Superior temporal gyrus (tissue), 1 donor: ENCODE data around the gene PIP5K1A.
"Not testable (repeated sequence)": the region's sequence is repeated elsewhere in the genome, so short reads cannot be mapped to it uniquely, and the experiment has no call there.

ENCODE experiments used
- DNase-seq: peaks from one replicate; pipeline ENCODE4 v3.0.0-alpha.2; 2016; ENCODE audit errors: extremely low spot score

PIP5K1A gene

DNA sequence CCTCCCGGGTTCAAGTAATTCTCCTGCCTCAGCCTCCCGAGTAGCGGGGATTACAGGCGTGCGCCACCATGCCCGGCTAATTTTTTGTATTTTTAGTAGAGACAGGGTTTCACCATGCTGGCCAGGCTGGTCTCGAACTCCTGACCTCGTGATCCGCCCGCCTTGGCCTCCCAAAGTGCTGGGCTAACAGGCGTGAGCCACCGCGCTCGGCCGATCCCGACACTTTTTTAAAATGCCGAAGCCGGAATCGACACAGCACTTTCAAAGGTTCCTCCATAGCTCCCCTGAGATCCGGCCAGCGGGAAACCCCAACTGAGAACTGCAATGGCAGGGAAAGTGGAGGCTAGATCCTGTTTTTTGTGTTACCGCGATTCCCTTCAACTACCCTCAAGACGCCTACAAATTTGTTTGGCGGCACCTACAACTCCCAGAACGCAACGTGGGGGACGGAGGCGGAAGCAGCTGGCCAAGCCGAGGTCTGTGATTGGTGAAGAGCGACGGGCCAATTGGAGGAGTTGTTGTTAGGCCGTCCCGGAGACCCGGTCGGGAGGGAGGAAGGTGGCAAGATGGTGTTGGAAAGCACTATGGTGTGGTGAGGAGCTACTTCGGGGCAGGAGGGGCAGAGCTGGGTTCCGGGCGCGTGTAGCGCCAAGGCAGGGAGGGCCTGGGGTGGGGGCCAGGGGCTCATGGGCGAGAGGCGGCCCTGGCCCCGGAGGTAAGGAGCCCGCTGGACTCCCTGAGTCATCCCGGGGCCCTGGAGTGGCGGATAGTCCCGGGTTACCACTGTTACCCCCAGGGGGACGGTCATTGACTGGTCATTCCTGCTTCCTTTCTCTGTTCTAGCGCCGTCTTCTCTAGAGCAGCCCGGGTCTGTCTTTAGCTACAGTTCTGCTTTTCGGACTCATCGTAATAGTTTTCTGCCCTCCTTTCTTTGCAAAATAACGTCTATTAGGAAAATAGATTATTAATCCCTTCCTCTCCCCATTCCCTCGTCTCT, 56.2 kb downstream of the PIP5K1A start, which contains the start of gene PSMD4:
PSMD4 (plus strand) TSS at position 518 of the 997 bp plus-strand sequence; CDS start at position 567, 49 bp downstream.
- peak; percentile 99 for DNase-seq

- DNase-seq: no peak
Observed at GRCh38 chr1:151255381-151255780, 57.0 kb downstream of the PIP5K1A start.

DNA sequence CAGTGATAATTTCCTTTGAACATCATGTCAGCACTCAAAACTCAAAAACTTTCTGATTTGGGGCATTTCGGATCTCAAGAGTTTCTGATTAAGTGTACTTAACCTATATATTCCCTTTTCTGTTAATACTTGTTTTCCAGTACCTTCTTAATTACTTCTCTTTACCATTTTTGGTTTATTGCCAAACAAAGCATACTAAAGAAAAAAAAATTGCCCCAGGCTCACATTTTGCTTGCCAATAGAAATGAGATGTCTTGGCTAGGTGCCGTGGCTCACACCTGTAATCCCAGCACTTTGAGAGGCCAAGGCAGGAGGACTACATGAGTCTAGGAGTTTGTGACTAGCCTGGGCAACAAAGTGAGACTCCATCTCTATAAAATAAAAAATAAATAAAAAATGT, 61.0 kb downstream of the PIP5K1A start:
- DNase-seq: no peak

- no peak for DNase-seq
Observed at GRCh38 chr1:151265446-151266236, 67.3 kb downstream of the PIP5K1A start.

DNA sequence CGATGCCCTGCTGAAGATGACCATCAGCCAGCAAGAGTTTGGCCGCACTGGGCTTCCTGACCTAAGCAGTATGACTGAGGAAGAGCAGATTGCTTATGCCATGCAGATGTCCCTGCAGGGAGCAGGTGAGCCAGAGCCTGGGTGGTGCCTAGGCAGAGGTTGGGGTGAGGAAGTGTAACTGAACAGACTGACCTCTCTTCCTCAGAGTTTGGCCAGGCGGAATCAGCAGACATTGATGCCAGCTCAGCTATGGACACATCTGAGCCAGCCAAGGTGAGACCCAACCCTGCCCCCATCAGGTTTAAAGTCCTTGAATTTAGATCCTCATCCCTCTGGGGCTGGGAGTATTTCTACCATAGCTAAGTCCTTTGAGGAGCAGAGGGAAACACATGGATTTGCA, 68.0 kb downstream of the PIP5K1A start:
- no peak for DNase-seq

GRCh38 chr1:151266821-151267220, 68.5 kb downstream of the PIP5K1A start:
- no peak for DNase-seq

DNA sequence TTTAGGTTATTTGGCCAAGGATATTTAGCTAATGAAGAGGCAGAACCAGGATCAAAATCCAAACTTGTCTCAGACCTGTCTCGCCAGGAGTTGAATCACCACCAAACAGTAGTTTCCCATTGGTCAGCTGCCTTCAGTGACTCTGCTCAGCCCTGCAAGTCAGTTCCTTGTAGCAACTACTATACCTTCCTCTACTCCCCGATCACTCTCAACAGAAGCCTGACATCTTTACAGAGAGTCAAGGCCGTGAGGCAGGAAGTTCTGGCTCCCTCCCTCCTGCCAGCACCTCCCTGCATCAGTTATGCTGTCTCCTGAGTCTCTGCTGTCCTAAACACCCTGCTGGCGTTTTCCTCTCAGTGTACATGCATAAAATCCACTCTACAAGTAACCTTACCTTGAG, 69.4 kb downstream of the PIP5K1A start:
- DNase-seq: no peak

DNA sequence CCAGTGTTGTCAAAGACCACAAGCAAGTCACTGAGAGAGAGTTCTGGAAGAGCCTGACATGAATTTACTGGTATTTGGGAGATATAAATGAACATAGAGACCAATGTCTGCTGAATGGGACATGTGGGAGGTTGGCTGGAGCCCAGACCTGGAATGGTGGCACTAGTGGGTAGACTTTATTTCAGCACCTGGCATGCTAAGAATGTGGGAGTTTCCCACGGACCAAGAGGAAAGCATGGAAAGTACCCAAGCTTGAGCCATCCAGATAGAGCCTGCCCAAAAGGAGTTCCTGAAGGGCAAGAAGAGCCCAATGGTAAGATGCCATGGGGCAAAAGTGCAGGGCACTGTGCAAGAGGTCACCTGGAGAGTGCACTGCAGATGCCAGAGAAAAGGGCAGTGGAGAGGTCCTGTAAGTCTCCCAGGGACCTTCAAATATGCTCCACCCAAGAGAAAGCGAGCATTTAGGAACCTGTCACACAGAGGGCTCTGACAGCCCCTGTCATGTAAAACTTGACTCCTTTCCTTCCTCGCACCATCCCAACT, 75.6 kb downstream of the PIP5K1A start:
- DNase-seq: no peak

- DNase-seq: not testable (repeated sequence)
Observed at GRCh38 chr1:151275341-151275740, 77.0 kb downstream of the PIP5K1A start.

DNA sequence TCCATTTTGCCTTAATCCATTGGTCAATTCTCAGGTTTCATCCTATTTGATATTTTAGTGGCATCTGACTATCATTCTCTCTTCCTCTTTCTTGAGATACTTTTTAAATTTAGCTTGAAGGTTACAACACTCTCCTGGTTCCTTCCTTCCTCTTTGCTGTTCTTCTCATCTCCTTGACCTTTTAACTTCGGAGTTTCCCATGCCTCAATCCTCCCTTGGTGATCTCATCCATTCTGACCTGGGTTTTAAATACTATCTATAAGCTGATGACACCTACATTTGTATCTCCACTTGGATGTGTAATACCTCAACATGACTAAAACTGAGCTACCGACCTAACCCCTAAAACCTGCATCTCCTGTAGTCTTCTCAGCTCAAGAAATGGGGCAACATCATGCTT, 78.9 kb downstream of the PIP5K1A start:
- no peak for DNase-seq

DNA sequence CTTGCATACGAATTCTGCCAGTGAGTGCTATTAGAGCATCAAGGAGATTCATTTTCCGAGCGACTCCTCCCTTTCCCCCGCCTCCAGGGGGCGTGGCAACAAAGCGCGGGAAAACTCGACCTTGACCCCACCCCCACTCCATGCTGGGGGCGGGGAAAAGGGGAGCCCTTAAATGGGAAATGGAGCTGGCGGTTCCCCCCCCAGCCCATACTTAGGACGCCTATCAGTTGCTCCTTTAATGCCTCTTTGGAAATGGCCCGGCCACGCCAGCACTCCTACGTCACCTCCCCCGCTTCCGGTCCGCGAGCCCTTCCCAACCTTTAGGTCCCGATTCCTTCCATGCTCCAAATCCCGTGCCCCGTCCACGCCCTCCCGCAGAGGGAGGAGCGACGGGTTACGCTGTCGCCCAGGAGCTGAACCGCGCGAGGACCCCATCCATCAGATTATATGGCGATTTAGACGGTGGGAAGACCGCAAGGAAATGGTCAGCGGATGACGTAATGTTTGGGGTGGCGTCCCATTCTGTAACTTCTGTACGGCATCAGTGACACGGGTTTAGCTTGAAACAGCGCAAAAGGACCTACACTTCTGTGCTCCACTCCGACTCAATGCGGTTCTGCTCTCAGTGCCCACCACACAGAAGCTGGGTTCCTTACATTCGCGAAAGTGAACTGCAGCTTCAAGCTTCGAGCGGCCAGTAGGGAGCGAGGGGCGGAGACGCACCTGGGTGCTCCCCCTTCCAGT, 83.0 kb downstream of the PIP5K1A start:
- DNase-seq: peak; percentile 99

- peak; percentile 100 for DNase-seq
Observed at GRCh38 chr1:151281969-151282882, 83.9 kb downstream of the PIP5K1A start, which contains the start of gene ZNF687. Gene ZNF687 (plus strand): TSS chr1:151282299. CDS start chr1:151286292, 3,993 bp downstream.

GRCh38 chr1:151282883-151283725, 84.8 kb downstream of the PIP5K1A start:
- no peak for DNase-seq

DNA sequence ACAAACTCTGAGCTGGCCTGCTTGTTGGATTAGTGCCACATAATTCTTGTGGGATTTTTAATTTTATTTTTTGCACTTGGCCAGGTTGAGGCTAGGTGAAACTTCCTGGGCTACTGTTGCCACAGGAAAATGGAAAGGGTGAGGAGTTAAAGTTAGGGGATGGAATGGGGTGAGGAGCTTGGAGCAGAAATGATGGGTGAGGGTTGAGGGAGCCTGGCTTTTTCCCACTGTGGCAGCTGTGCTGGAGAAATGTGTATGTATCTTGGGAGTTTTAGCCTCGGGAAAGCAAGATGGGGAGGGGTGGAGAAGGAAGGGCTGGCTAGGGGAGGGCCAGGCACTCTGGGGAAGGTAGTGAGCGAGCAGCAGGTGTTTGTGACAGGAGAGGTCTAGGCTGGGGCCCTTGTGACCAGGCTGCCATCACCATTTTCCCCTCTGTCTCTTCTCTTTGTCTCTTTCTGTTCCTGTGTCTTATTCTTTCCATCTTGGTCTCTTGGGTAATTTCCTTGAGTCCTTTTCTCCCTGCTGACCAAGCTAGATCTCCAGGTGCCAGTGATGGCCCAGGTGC, 85.7 kb downstream of the PIP5K1A start:
- no peak for DNase-seq

DNA sequence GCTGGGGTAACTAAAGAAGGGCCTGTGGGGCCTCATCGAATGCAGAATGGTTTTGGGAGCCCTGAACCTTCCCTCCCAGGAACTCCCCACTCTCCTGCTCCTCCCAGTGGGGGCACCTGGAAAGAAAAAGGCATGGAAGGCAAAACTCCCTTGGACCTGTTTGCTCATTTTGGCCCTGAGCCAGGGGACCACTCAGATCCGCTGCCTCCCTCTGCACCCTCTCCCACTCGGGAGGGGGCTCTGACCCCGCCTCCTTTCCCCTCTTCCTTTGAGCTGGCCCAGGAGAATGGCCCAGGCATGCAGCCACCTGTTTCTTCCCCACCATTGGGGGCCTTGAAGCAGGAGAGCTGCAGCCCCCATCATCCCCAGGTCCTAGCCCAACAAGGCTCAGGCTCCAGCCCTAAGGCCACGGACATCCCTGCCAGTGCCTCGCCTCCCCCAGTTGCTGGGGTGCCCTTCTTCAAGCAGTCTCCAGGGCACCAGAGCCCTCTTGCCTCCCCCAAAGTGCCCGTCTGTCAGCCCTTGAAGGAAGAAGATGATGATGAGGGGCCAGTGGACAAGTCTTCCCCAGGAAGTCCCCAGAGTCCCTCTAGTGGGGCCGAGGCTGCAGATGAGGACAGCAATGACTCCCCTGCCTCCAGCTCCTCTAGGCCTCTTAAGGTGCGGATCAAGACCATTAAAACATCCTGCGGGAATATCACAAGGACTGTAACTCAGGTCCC, 88.4 kb downstream of the PIP5K1A start:
- DNase-seq: no peak

DNA sequence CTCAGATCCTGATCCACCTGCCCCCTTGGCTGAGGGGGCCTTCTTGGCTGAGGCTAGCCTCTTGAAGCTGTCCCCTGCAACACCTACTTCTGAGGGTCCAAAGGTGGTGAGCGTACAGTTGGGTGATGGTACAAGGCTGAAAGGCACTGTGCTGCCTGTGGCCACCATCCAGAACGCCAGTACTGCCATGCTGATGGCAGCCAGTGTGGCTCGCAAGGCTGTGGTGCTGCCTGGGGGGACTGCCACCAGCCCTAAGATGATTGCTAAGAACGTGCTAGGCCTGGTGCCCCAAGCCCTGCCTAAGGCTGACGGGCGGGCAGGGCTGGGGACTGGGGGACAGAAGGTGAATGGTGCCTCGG, 89.0 kb downstream of the PIP5K1A start:
- DNase-seq: no peak

- DNase-seq: no peak
Observed at GRCh38 chr1:151287767-151288500, 89.6 kb downstream of the PIP5K1A start.

DNA sequence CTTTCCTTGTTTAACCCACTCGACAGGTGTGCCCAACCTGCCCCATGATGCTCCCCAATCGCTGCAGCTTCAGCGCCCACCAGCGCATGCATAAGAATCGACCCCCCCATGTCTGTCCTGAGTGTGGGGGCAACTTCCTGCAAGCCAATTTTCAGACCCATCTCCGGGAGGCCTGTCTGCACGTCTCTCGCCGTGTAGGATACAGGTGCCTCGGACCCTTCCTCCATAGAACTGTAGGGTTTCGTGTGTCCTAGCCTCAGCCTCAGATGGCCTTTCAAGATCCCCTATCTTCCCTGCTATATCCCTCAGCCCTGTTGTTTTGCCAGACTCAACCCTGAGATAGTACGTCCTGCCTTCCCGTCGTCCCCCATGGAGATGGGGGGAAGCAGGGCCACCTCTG, 90.2 kb downstream of the PIP5K1A start:
- no peak for DNase-seq
